NCI-H526 treated with DMSO at 0.1 percent for 48 hours (cell line): ENCODE measurements around the gene SUFU.

ENCODE experiments used
- DNase-seq: peaks from one replicate; lab custom pipeline; 2025; lab: John Stamatoyannopoulos, UW

Gene SUFU

GRCh38 chr10:102620138-102620590 is 116.4 kb downstream of the SUFU start:
- no peak for DNase-seq

- no peak for DNase-seq
Measured at GRCh38 chr10:102620591-102621442, 117.0 kb downstream of the SUFU start.

- no peak for DNase-seq
Measured at GRCh38 chr10:102621443-102622325, 117.9 kb downstream of the SUFU start.

- DNase-seq = no peak
Measured at GRCh38 chr10:102624094-102624493, 120.3 kb downstream of the SUFU start.

GRCh38 chr10:102624751-102625645 is 121.2 kb downstream of the SUFU start:
- no peak for DNase-seq

GRCh38 chr10:102626026-102626685 is 122.4 kb downstream of the SUFU start:
- DNase-seq = no peak

GRCh38 chr10:102627291-102627735 is 123.5 kb downstream of the SUFU start:
- DNase-seq = no peak

GRCh38 chr10:102627736-102628293 is 124.0 kb downstream of the SUFU start:
- DNase-seq = no peak

GRCh38 chr10:102628451-102628911 is 124.7 kb downstream of the SUFU start:
- DNase-seq = no peak

GRCh38 chr10:102629661-102630614 is 126.2 kb downstream of the SUFU start:
- DNase-seq = no peak

GRCh38 chr10:102630663-102631062 is 126.9 kb downstream of the SUFU start:
- DNase-seq = no peak

- no peak for DNase-seq
Measured at GRCh38 chr10:102631525-102632393, 128.0 kb downstream of the SUFU start.

- no peak for DNase-seq
Measured at GRCh38 chr10:102632394-102633111, 128.8 kb downstream of the SUFU start.

- DNase-seq = no peak
Measured at GRCh38 chr10:102633287-102633686, 129.5 kb downstream of the SUFU start.

- no peak for DNase-seq
Measured at GRCh38 chr10:102633848-102634247, 130.1 kb downstream of the SUFU start.

GRCh38 chr10:102634686-102635085 is 130.9 kb downstream of the SUFU start:
- DNase-seq = no peak

GRCh38 chr10:102635377-102635776 is 131.6 kb downstream of the SUFU start:
- no peak for DNase-seq

GRCh38 chr10:102639537-102639936 is 135.8 kb downstream of the SUFU start:
- no peak for DNase-seq
